OCI-LY1 (cell line): Measurements from ENCODE around the gene NRG2.

Source experiments
- H2AFZ ChIP-seq: fragments of 200-600 bp; sonication (generic), shearing (Covaris generic); 2 replicates; pipeline ENCODE4 v1.6.0; 2014; ENCODE audit warnings: antibody characterized with exemption, mild to moderate bottlenecking, low read length
- H3F3A ChIP-seq: fragments of 200-600 bp; sonication (generic), shearing (Covaris generic); 2 replicates; pipeline ENCODE4 v1.6.0; 2014; ENCODE audit warnings: mild to moderate bottlenecking, antibody characterized with exemption, low read length, moderate library complexity; ENCODE audit not compliant: insufficient read depth
- H3K27ac ChIP-seq: fragments of 200-600 bp; sonication (generic); 2 replicates; pipeline ENCODE4 v1.5.1; 2014; ENCODE audit warnings: low read length, mixed run types, mild to moderate bottlenecking, low read depth; ENCODE audit not compliant: poor library complexity, severe bottlenecking
- H3K27me3 ChIP-seq: fragments of 200-600 bp; sonication (generic); 2 replicates; pipeline ENCODE4 v1.6.0; 2014; ENCODE audit warnings: antibody characterized with exemption, mild to moderate bottlenecking, low read length, moderate library complexity; ENCODE audit not compliant: insufficient read depth
- H3K36me3 ChIP-seq: fragments of 200-600 bp; sonication (generic); 2 replicates; pipeline ENCODE4 v1.6.1; 2014; ENCODE audit warnings: mild to moderate bottlenecking, antibody characterized with exemption, low read length, moderate library complexity, mixed read lengths; ENCODE audit not compliant: insufficient read depth
- H3K4me1 ChIP-seq: fragments of 200-600 bp; sonication (generic); 2 replicates; pipeline ENCODE4 v1.5.1; 2014; ENCODE audit warnings: mild to moderate bottlenecking, low read length, moderate library complexity; ENCODE audit not compliant: insufficient read depth, severe bottlenecking
- H3K4me2 ChIP-seq: fragments of 200-600 bp; sonication (generic), shearing (Covaris generic); 2 replicates; pipeline ENCODE4 v1.6.1; 2014; ENCODE audit warnings: low read length
- H3K4me3 ChIP-seq: fragments of 200-600 bp; sonication (generic); 2 replicates; pipeline ENCODE4 v1.5.1; 2014; ENCODE audit warnings: low read length, low read depth, mild to moderate bottlenecking, mixed read lengths; ENCODE audit not compliant: poor library complexity, severe bottlenecking
- H3K79me2 ChIP-seq: fragments of 200-600 bp; shearing (Covaris generic); 2 replicates; pipeline ENCODE4 v1.6.1; 2016; ENCODE audit warnings: mixed run types, low read length, mixed read lengths; ENCODE audit not compliant: insufficient read depth
- H3K9ac ChIP-seq: fragments of 200-600 bp; sonication (generic), shearing (Covaris generic); 2 replicates; pipeline ENCODE4 v1.6.1; 2014; ENCODE audit warnings: mild to moderate bottlenecking, low read length, mixed read lengths
- H3K9me2 ChIP-seq: fragments of 200-600 bp; sonication (generic), shearing (Covaris generic); 2 replicates; pipeline ENCODE4 v1.6.1; 2014; ENCODE audit warnings: low read depth, mild to moderate bottlenecking, low read length, mixed read lengths
- H3K9me3 ChIP-seq: fragments of 200-600 bp; shearing (Covaris generic); 2 replicates; pipeline ENCODE4 v1.6.1; 2014; ENCODE audit warnings: low read length, mixed read lengths
- H4K20me1 ChIP-seq: fragments of 200-600 bp; sonication (generic), shearing (Covaris generic); 2 replicates; pipeline ENCODE4 v1.6.0; 2016; ENCODE audit warnings: mild to moderate bottlenecking, low read length; ENCODE audit not compliant: insufficient read depth
- CTCF ChIP-seq: fragments of 200-600 bp; sonication (generic), shearing (Covaris generic); IDR thresholded peaks from 2 replicates; pipeline ENCODE4 v1.5.1; 2017; ENCODE audit warnings: mild to moderate bottlenecking, antibody characterized with exemption, low read length, moderate library complexity, mixed read lengths
- EZH2 ChIP-seq: fragments of 200-600 bp; sonication (generic), shearing (Covaris generic); IDR thresholded peaks from 2 replicates; pipeline ENCODE4 v1.8.0; 2017; ENCODE audit warnings: borderline replicate concordance, mixed run types, mild to moderate bottlenecking, antibody characterized with exemption, low read length, moderate library complexity, mixed read lengths

NRG2 gene

GRCh38 chr5:139847790-139848507 lies 195.2 kb downstream of the NRG2 start:
- Histone ChIP-seq H3K79me2 (no peaks in the 10 kb centered on the region), H3K9me2 (no peaks in the 10 kb centered on the region), H3K9me3 (no peaks in the 10 kb centered on the region), H3K36me3 (no peaks in the 10 kb centered on the region), H3K4me1 (no peaks in the 10 kb centered on the region), H3K4me3 (peak overlapping the region; percentile 63), H3K4me2 (peak overlapping the region; percentile 73), H3F3A (no peaks in the 10 kb centered on the region), H3K9ac (peak overlapping the region; percentile 42; the same call in 1 of the 2 replicates), H3K27ac (no peak overlapping the region), H3K27me3 (peaks cover 9% of the 10 kb centered on the region; the same call in 1 of the 2 replicates), H2AFZ (no peak overlapping the region), H4K20me1 (no peaks in the 10 kb centered on the region)
- TF ChIP-seq EZH2 (no peak), CTCF (no peak)

- no peak overlapping the region for H3K4me3 ChIP-seq
- no peak overlapping the region for H2AFZ ChIP-seq
- H3K27ac ChIP-seq, result no peak overlapping the region
- H4K20me1 ChIP-seq, result no peaks in the 10 kb centered on the region
- H3K27me3 ChIP-seq, result peaks cover 9% of the 10 kb centered on the region; the same call in 1 of the 2 replicates
- no peaks in the 10 kb centered on the region for H3K9me3 ChIP-seq
- no peaks in the 10 kb centered on the region for H3K9me2 ChIP-seq
- no peak overlapping the region for H3K9ac ChIP-seq
- no peak overlapping the region for H3K4me2 ChIP-seq
- H3K36me3 ChIP-seq, result no peaks in the 10 kb centered on the region
- no peaks in the 10 kb centered on the region for H3K4me1 ChIP-seq
- no peaks in the 10 kb centered on the region for H3F3A ChIP-seq
- TF ChIP-seq EZH2 (no peak), CTCF (no peak)
- H3K79me2 ChIP-seq, result no peaks in the 10 kb centered on the region
Measured at GRCh38 chr5:139847091-139847490, 196.0 kb downstream of the NRG2 start.

GRCh38 chr5:139845846-139846681 lies 197.0 kb downstream of the NRG2 start:
- no peaks in the 10 kb centered on the region for H3K9me3 ChIP-seq
- no peak overlapping the region for H3K27ac ChIP-seq
- no peaks in the 10 kb centered on the region for H3K36me3 ChIP-seq
- no peak overlapping the region for H3K4me2 ChIP-seq
- no peak overlapping the region for H3K9ac ChIP-seq
- H4K20me1 ChIP-seq, result no peaks in the 10 kb centered on the region
- H3F3A ChIP-seq, result no peaks in the 10 kb centered on the region
- H2AFZ ChIP-seq, result no peak overlapping the region
- no peak overlapping the region for H3K4me3 ChIP-seq
- H3K4me1 ChIP-seq, result no peaks in the 10 kb centered on the region
- peaks cover 9% of the 10 kb centered on the region; the same call in 1 of the 2 replicates for H3K27me3 ChIP-seq
- TF ChIP-seq EZH2 (no peak), CTCF (no peak)
- no peaks in the 10 kb centered on the region for H3K79me2 ChIP-seq
- H3K9me2 ChIP-seq, result no peaks in the 10 kb centered on the region
